GM12878 (cell line): ENCODE measurements around the gene PXDC1. TPM values are rescaled to one million over a fixed set of nuclear protein-coding genes. Genes with fewer than 3 reads are reported as not detected.

Experiments
- ATAC-seq: fragments of 200-7000 bp; cut with Tn5 transposase; 3 replicates; pipeline ENCODE4 v1.9.1; 2020; ENCODE audit warnings: mild to moderate bottlenecking, moderate library complexity
- BruUV-seq: library from RNA; stranded (reverse); fragments of 400-500 nt; replicated peaks from 2 replicates; lab custom pipeline; 2021; lab: Mats Ljungman, UMichigan
- CTCF ChIA-PET: fragments of 300-600 bp; sonication (Branson Sonifier 250); formaldehyde crosslinking; extraction: SDS; loops from one replicate; lab custom pipeline; 2021; ENCODE audit warnings: inconsistent platforms; lab: Yijun Ruan, JAX
- POLR2A ChIA-PET: fragments of 350-600 bp; formaldehyde crosslinking; extraction: SDS; loops from one replicate; lab custom pipeline; 2021; ENCODE audit warnings: inconsistent platforms; lab: Charles Lee
- RAD21 ChIA-PET: fragments of 300-600 bp; sonication (Branson Sonifier 250); formaldehyde crosslinking; loops from one replicate; lab custom pipeline; 2023; ENCODE audit warnings: antibody characterized with exemption; ENCODE audit not compliant: unreplicated experiment; lab: Charles Lee
- SMC1A ChIA-PET: fragments of 300-600 bp; sonication (Branson Sonifier 250); formaldehyde crosslinking; loops from one replicate; lab custom pipeline; 2023; ENCODE audit not compliant: unreplicated experiment, uncharacterized antibody; lab: Charles Lee
- DNase-seq: peaks from one replicate; pipeline ENCODE4 v3.0.0-alpha.2; 2011; ENCODE audit warnings: low read depth, low spot score
- FAIRE-seq: peaks from 3 replicates; lab custom pipeline; 2011; peaks lifted over from hg19 to GRCh38; lab: Jason Lieb, UNC
- H2AFZ ChIP-seq: 2 replicates; pipeline ENCODE4 v1.6.0; 2011; ENCODE audit warnings: low read depth, low read length, control low read depth; ENCODE audit not compliant: control insufficient read depth
- H3K27ac ChIP-seq: 2 replicates; pipeline ENCODE4 v1.5.1; 2011; ENCODE audit warnings: control low read depth; ENCODE audit not compliant: control insufficient read depth, insufficient read depth
- H3K27me3 ChIP-seq, 2 experiments: replicated peaks in 1 of 2; 2 replicates each; pipeline versions ENCODE4 v1.6.0 to v1.6.1; 2011; ENCODE audit warnings: low read length in 1 of 2; ENCODE audit not compliant: control insufficient read depth in 2 of 2, insufficient read depth in 2 of 2
- H3K36me3 ChIP-seq, 2 experiments: 2 replicates each; pipeline ENCODE4 v1.5.1; 2011; ENCODE audit warnings: low read length in 1 of 2; ENCODE audit not compliant: control insufficient read depth in 2 of 2, insufficient read depth in 2 of 2
- H3K4me1 ChIP-seq: 2 replicates; pipeline ENCODE4 v1.6.1; 2011; ENCODE audit warnings: mild to moderate bottlenecking, low read length, moderate library complexity, mixed read lengths; ENCODE audit not compliant: control insufficient read depth, insufficient read depth
- H3K4me2 ChIP-seq: 2 replicates; pipeline ENCODE4 v1.6.0; 2011; ENCODE audit warnings: control low read depth; ENCODE audit not compliant: control insufficient read depth, insufficient read depth
- H3K4me3 ChIP-seq: fragments of 200-600 bp; sonication (generic); 2 replicates; pipeline ENCODE4 v1.5.1; 2016
- H3K79me2 ChIP-seq: 2 replicates; pipeline ENCODE4 v1.6.0; 2011; ENCODE audit warnings: low read length; ENCODE audit not compliant: control insufficient read depth, insufficient read depth
- H3K9ac ChIP-seq: 2 replicates; pipeline ENCODE4 v1.8.0; 2011; ENCODE audit warnings: low read length, control low read depth, mixed read lengths; ENCODE audit not compliant: control insufficient read depth, insufficient read depth
- H3K9me3 ChIP-seq: replicated peaks from 3 replicates; pipeline ENCODE4 v1.5.1; 2011; ENCODE audit warnings: mild to moderate bottlenecking, low read length; ENCODE audit not compliant: control insufficient read depth, insufficient read depth
- H4K20me1 ChIP-seq: 2 replicates; pipeline ENCODE4 v1.6.0; 2011; ENCODE audit not compliant: control insufficient read depth, insufficient read depth
- BCL11A ChIP-seq: IDR thresholded peaks from 2 replicates; pipeline ENCODE4 v1.6.1; 2011; ENCODE audit warnings: low read depth, low read length
- CHD1 ChIP-seq: IDR thresholded peaks from 2 replicates; pipeline ENCODE4 v1.6.1; 2012; ENCODE audit warnings: low read depth, low read length, improper control_type of control experiment
- CREB1 ChIP-seq: IDR thresholded peaks from 2 replicates; pipeline ENCODE4 v1.6.1; 2012; ENCODE audit warnings: low read depth, mild to moderate bottlenecking, inconsistent platforms
- MTA3 ChIP-seq: IDR thresholded peaks from 2 replicates; pipeline ENCODE4 v1.6.1; 2012; ENCODE audit warnings: low read length, inconsistent platforms, borderline replicate concordance
- NFIC ChIP-seq: IDR thresholded peaks from 2 replicates; pipeline ENCODE4 v1.6.1; 2012; ENCODE audit warnings: low read depth, mild to moderate bottlenecking, inconsistent platforms, low read length, moderate library complexity
- POLR2A ChIP-seq: IDR thresholded peaks from 2 replicates; pipeline ENCODE4 v1.6.1; 2011; ENCODE audit warnings: low read depth, mild to moderate bottlenecking, low read length
- TCF12 ChIP-seq: IDR thresholded peaks from 2 replicates; pipeline ENCODE4 v1.6.1; 2011; ENCODE audit warnings: low read depth, mild to moderate bottlenecking, low read length
- WGBS: methylation state at CpG from one replicate; pipeline ENCODE4 v1.1.6; 2016; ENCODE audit warnings: low lambda C conversion rate; ENCODE audit not compliant: insufficient replicate concordance, insufficient coverage; ENCODE audit errors: missing lambda C conversion rate; 5-methylcytosine and 5-hydroxymethylcytosine counted together
- in situ Hi-C: fragments of 300-500 bp; cut with MboI; formaldehyde crosslinking; loops from 9 replicates; pipeline ENCODE4 v1.14.3; 2018; ENCODE audit warnings: mixed read lengths
- intact Hi-C: fragments of 100-400 bp; cut with micrococcal nuclease; formaldehyde crosslinking; loops from one replicate; pipeline ENCODE4 v1.14.2; 2022; ENCODE audit not compliant: unreplicated experiment
- polyA plus RNA-seq, 11 experiments: library from polyadenylated mRNA; depleted of rRNA in 4 of 11; unstranded in 6 of 11; stranded (reverse) in 5 of 11; fragments of >200 nt; fragmentation: Nextera tagmentation in 4 of 11; fragmentation: Illumina TruSeq in 1 of 11; extraction: Ambion mirVana in 4 of 11; extraction: Trizol in 1 of 11; gene quantifications; 1 replicate in 1 of 11; 2 replicates in 10 of 11; pipeline versions ENCODE4 v1.2.1 to v1.2.3, GENCODE V29; 2011 to 2016; ENCODE audit warnings: inconsistent platforms in 2 of 11, missing spikeins in 2 of 11, low read depth in 1 of 11
- total RNA-seq, 4 experiments: library from RNA; depleted of rRNA in 3 of 4; stranded (reverse); fragments of >200 nt in 3 of 4; fragmentation: Illumina TruSeq in 1 of 4; extraction: Trizol in 1 of 4; gene quantifications; 2 replicates each; pipeline versions ENCODE4 v1.2.1 to v1.2.3, GENCODE V29; 2013 to 2021
- TF ChIP-seq, protein P1 (sequence below): fragments of 450-650 bp; IDR thresholded peaks from 2 replicates; pipeline ENCODE4 v1.6.1; 2017; ENCODE audit warnings: antibody characterized with exemption, mild to moderate bottlenecking, moderate library complexity
- TF ChIP-seq, protein P2 (sequence below): IDR thresholded peaks from 2 replicates; pipeline ENCODE4 v1.6.1; 2011; ENCODE audit warnings: mild to moderate bottlenecking, low read depth, low read length, moderate library complexity; ENCODE audit not compliant: insufficient replicate concordance

The PXDC1 gene
- total and polyA plus RNA-seq, 10 of the 15 experiments (the other 5 are each of a cell fraction or from before 2014, with no cell fraction given) = 0.03 to 0.72 (median 0.32) TPM; not detected in 2

GRCh38 chr6:3725145-3726047, 26.1 kb downstream of the PXDC1 start:
- Histone ChIP-seq H3K36me3 (no peaks in the 10 kb centered on the region), H3K4me3 (no peak overlapping the region), H3K27me3 (no peaks in the 10 kb centered on the region), H2AFZ (no peak overlapping the region), H3K9ac (no peak overlapping the region), H3K79me2 (no peaks in the 10 kb centered on the region), H3K4me1 (no peaks in the 10 kb centered on the region; the same call in 1 of the 2 replicates), H3K4me2 (no peak overlapping the region), H3K27ac (no peak overlapping the region), H3K9me3 (no peaks in the 10 kb centered on the region), H4K20me1 (no peaks in the 10 kb centered on the region)
- TF ChIP-seq CREB1 (no peak), POLR2A (no peak), BCL11A (no peak), TCF12 (no peak), NFIC (no peak), MTA3 (no peak), CHD1 (no peak)
- TF ChIP-seq, protein P1, sequence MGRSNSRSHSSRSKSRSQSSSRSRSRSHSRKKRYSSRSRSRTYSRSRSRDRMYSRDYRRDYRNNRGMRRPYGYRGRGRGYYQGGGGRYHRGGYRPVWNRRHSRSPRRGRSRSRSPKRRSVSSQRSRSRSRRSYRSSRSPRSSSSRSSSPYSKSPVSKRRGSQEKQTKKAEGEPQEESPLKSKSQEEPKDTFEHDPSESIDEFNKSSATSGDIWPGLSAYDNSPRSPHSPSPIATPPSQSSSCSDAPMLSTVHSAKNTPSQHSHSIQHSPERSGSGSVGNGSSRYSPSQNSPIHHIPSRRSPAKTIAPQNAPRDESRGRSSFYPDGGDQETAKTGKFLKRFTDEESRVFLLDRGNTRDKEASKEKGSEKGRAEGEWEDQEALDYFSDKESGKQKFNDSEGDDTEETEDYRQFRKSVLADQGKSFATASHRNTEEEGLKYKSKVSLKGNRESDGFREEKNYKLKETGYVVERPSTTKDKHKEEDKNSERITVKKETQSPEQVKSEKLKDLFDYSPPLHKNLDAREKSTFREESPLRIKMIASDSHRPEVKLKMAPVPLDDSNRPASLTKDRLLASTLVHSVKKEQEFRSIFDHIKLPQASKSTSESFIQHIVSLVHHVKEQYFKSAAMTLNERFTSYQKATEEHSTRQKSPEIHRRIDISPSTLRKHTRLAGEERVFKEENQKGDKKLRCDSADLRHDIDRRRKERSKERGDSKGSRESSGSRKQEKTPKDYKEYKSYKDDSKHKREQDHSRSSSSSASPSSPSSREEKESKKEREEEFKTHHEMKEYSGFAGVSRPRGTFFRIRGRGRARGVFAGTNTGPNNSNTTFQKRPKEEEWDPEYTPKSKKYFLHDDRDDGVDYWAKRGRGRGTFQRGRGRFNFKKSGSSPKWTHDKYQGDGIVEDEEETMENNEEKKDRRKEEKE = no peak
- TF ChIP-seq, protein P2, sequence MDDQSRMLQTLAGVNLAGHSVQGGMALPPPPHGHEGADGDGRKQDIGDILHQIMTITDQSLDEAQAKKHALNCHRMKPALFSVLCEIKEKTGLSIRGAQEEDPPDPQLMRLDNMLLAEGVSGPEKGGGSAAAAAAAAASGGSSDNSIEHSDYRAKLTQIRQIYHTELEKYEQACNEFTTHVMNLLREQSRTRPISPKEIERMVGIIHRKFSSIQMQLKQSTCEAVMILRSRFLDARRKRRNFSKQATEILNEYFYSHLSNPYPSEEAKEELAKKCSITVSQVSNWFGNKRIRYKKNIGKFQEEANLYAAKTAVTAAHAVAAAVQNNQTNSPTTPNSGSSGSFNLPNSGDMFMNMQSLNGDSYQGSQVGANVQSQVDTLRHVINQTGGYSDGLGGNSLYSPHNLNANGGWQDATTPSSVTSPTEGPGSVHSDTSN = no peak
- ATAC-seq (no peak), DNase-seq (no peak), FAIRE-seq (no peak)
- intact Hi-C loops = no loop called here
- in situ Hi-C loops = no loop called here
- POLR2A ChIA-PET = no interaction called here
- no TSS peak for BruUV-seq
- 66% methylated on average over 33 of the region's 33 CpGs for WGBS
- CTCF ChIA-PET = interaction anchor here (2.2 kb wide), 1 partner anchor 446 kb away, joined by 6 read pairs; no protein-coding TSS in a partner anchor
- SMC1A ChIA-PET = interaction anchor here (0.9 kb wide), 1 partner anchor 446 kb away, joined by 3 read pairs; no protein-coding TSS in a partner anchor
- RAD21 ChIA-PET = no interaction called here
